Heart right ventricle (tissue), 16 donors: Measurements from ENCODE around the gene NSD2. TPM values are rescaled to one million over a fixed set of nuclear protein-coding genes. Genes with fewer than 3 reads are reported as not detected.

Experiments used
- ATAC-seq, 8 donors: fragments of 200-7000 bp; cut with Tn5 transposase; one replicate each; pipeline ENCODE4 v1.9.1; 2020; ENCODE audit warnings: mild to moderate bottlenecking in 8 of 8, moderate library complexity in 8 of 8, moderate number of reproducible peaks in 1 of 8
- DNase-seq, 2 donors: peaks; one replicate each; pipeline ENCODE4 v3.0.0-alpha.2; 2020
- H3K27ac ChIP-seq, 10 donors: fragments of 200-600 bp; sonication (generic) in 2 of 10; one replicate each; pipeline versions ENCODE4 v1.5.0 to v1.8.0; 2020 to 2022; ENCODE audit warnings: mild to moderate bottlenecking in 3 of 10
- H3K27me3 ChIP-seq, 7 donors: fragments of 200-600 bp; one replicate each; pipeline ENCODE4 v1.8.0; 2021 to 2022; ENCODE audit warnings: mild to moderate bottlenecking in 2 of 7
- H3K36me3 ChIP-seq, 9 donors: fragments of 200-600 bp; sonication (generic) in 1 of 9; one replicate each; pipeline versions ENCODE4 v1.5.0 to v1.8.0; 2020 to 2022; ENCODE audit warnings: mild to moderate bottlenecking in 2 of 9
- H3K4me1 ChIP-seq, 9 donors: fragments of 200-600 bp; sonication (generic) in 1 of 9; one replicate each; pipeline versions ENCODE4 v1.5.0 to v1.8.0; 2020 to 2022; ENCODE audit warnings: mild to moderate bottlenecking in 4 of 9
- H3K4me3 ChIP-seq, 10 donors: fragments of 200-600 bp; sonication (generic) in 2 of 10; one replicate each; pipeline versions ENCODE4 v1.5.0 to v1.8.0; 2020 to 2022; ENCODE audit warnings: mild to moderate bottlenecking in 7 of 10, moderate library complexity in 2 of 10
- H3K9me3 ChIP-seq, 11 donors: fragments of 200-600 bp in 10 of 11; sonication (generic) in 2 of 11; one replicate each; pipeline versions ENCODE4 v1.5.0 to v1.8.0; 2013 to 2022; ENCODE audit warnings: mild to moderate bottlenecking in 2 of 11, control low read depth in 1 of 11, moderate library complexity in 1 of 11
- WGBS, 2 donors: extraction: QIAGEN DNeasy Blood & Tissue Kit; methylation state at CpG; one replicate each; pipeline ENCODE4 v1.1.7; 2013; ENCODE audit warnings: inconsistent platforms in 1 of 2; 5-methylcytosine and 5-hydroxymethylcytosine counted together
- intact Hi-C, 10 donors: fragments of 100-400 bp; cut with DNase I; formaldehyde crosslinking; loops; one replicate each; pipeline versions ENCODE4 v1.11.1 to v1.14.2; 2022
- long read RNA-seq, 3 donors: library from polyadenylated mRNA; unstranded; transcript quantifications; one replicate each; pipeline ENCODE4 v2.0.0, GENCODE V29; 2020 to 2021
- polyA plus RNA-seq, 2 donors: library from polyadenylated mRNA; stranded (reverse); fragments of 200-250 nt; gene quantifications; one replicate each; pipeline ENCODE4 v1.2.3, GENCODE V29; 2013
- total RNA-seq, 10 donors: library from RNA; stranded (reverse); fragmentation: NEBNext Ultra II Directional in 3 of 10; extraction: Animal tissue kit (Norgen Biotek cat#: 25700) in 3 of 10; gene quantifications; one replicate each; pipeline versions ENCODE4 v1.2.1 to v1.2.4, GENCODE V29; 2021 to 2023
- TF ChIP-seq, protein P1 (sequence below), 9 donors: fragments of 200-600 bp; sonication (generic) in 2 of 9; IDR thresholded peaks; one replicate each; pipeline versions ENCODE4 v1.5.0 to v1.8.0; 2021 to 2022; ENCODE audit warnings: antibody characterized with exemption in 9 of 9, mild to moderate bottlenecking in 5 of 9, moderate library complexity in 1 of 9
- donor health status: Arrhythmogenic right ventricular cardiomyopathy.
- donor health status: ischemic (EF 13 %, LVEDD 7.1; RV severe dilation, severe dysfunction).
- donor health status: healthy with polysubstance abuse.
- donor health status: DM: no; HTN: yes; CAD: no.
- donor health status: DM: no; HTN: no; CAD: no.
- donor health status: ischemic (EF 25% LVEDD 6.9; RV normal size, moderate dysfunction).
- donor health status: ischemic (EF 25% LVEDD 5.7; RV mildly dilated, moderate dysfunction).
- donor health status: healthy.
- donor health status: DM: yes; HTN: yes; CAD: no.
- donor health status: Ischemic cardiomyopathy.
- donor health status: ischemic (EF 35%, LVEDD 5.7; RV mildly dilated, moderate dysfunction).
- donor health status: nonischemic (EF 11% LVEDD 7.7; RV severe dilation, severe dysfunction).
- donor health status: DM: yes; HTN: yes; CAD: no.
- donor health status: PGD.
- donor health status: ischemic (EF 29% LVEDD 5.4; RV normal size, mild dysfunction).
- donor health status: nonischemic (EF 23%, LVEDD 6.1; RV moderate dilation, normal function).

The NSD2 gene
- 10 to 100 TPM; 32.3 to 64.4 (median 46.0) TPM for total RNA-seq
- 1 to 10 TPM; 7.7 to 9.9 TPM for polyA plus RNA-seq
- long read RNA-seq, donor 1, full-length matches to known transcripts = 9 of 42 reads
- long read RNA-seq, donor 1, partial matches to known transcripts = 9 of 42 reads
- long read RNA-seq, donor 1, other reads (novel, unspliced or antisense) = 24 of 42 reads
- long read RNA-seq, donor 2, full-length matches to known transcripts = 9 of 40 reads
- long read RNA-seq, donor 2, partial matches to known transcripts = 15 of 40 reads
- long read RNA-seq, donor 2, other reads (novel, unspliced or antisense) = 16 of 40 reads
- long read RNA-seq, donor 3, partial matches to known transcripts = 18 of 31 reads
- long read RNA-seq, donor 3, other reads (novel, unspliced or antisense) = 10 of 31 reads

DNA sequence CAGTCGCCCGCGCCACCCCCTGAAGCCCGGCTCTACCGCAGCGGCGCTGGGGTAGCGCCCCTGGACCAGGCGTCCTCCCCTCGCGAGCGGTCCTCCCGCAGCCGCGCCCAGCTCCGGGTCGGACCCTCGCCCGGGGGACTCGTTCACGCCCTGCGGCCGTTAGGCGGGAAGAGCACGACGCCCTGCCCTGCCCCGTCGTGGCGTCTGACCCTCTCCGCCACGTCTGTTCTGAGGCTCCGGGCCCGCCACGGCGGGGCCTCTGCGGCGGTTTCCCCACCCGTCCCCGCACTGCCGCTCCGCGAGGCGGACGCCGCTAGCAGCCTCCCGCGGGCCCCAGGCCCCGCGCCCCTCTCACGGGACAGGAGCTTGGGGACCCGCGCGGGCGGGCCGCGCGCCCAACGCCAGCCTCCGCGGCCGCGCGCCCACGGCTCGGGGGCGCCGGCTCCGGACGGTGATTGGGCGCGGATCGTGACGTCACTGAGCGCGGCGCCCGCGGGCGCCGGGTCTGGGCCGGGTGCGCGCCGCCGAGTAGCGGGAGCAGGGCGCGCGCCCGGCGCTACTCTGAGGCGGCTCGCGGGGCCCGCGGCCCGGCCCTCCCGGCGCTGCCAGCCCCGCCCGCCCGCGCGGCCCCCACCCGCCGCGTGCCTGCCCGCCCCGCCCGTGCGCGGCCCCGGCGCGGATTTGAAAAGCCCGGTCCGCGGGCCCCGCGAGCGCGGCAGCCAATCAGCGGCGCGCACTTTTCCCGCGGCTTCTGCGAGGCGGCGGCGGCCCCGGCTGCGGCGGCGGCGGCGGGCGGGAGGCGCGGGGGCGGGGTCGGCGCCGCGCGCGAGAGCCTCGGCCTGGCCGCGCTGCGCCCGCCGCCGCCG is at the start of gene NSD2:
NSD2 (plus strand) TSS at position 816 of the 866 bp plus-strand sequence. CDS start 29,262 bp downstream, outside the sequence.
- intact Hi-C loops = loop anchor here in 3 of 10 donors (1.0 to 2.0 kb wide), 3 partner anchors 14 to 28 kb away; partner anchors contain the start of gene LETM1 (in 3 of the 3)
- 0 to 1% methylated on average over 65 to 153 of the region's 155 CpGs for WGBS, 2 donors
- Histone ChIP-seq H3K27ac (peak within 1 kb of the TSS; percentile 91 to 100 (median 99)), H3K4me3 (peak within 1 kb of the TSS; percentile 72 to 98 (median 84)), H3K4me1 (peaks cover 0 to 29% (median 21%) of the 10 kb centered on the region in 9 donors), H3K9me3 (no peaks in the 10 kb centered on the region), H3K36me3 (no peaks in the 10 kb centered on the region), H3K27me3 (peaks cover 0 to 15% (median 6%) of the 10 kb centered on the region in 7 donors)
- DNase-seq (peak; percentile 89 to 92), ATAC-seq (peak; percentile 78 to 94 (median 90))
- TF ChIP-seq, protein P1, sequence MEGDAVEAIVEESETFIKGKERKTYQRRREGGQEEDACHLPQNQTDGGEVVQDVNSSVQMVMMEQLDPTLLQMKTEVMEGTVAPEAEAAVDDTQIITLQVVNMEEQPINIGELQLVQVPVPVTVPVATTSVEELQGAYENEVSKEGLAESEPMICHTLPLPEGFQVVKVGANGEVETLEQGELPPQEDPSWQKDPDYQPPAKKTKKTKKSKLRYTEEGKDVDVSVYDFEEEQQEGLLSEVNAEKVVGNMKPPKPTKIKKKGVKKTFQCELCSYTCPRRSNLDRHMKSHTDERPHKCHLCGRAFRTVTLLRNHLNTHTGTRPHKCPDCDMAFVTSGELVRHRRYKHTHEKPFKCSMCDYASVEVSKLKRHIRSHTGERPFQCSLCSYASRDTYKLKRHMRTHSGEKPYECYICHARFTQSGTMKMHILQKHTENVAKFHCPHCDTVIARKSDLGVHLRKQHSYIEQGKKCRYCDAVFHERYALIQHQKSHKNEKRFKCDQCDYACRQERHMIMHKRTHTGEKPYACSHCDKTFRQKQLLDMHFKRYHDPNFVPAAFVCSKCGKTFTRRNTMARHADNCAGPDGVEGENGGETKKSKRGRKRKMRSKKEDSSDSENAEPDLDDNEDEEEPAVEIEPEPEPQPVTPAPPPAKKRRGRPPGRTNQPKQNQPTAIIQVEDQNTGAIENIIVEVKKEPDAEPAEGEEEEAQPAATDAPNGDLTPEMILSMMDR (IDR thresholded peaks at IDR 0.05) = no peak

DNA sequence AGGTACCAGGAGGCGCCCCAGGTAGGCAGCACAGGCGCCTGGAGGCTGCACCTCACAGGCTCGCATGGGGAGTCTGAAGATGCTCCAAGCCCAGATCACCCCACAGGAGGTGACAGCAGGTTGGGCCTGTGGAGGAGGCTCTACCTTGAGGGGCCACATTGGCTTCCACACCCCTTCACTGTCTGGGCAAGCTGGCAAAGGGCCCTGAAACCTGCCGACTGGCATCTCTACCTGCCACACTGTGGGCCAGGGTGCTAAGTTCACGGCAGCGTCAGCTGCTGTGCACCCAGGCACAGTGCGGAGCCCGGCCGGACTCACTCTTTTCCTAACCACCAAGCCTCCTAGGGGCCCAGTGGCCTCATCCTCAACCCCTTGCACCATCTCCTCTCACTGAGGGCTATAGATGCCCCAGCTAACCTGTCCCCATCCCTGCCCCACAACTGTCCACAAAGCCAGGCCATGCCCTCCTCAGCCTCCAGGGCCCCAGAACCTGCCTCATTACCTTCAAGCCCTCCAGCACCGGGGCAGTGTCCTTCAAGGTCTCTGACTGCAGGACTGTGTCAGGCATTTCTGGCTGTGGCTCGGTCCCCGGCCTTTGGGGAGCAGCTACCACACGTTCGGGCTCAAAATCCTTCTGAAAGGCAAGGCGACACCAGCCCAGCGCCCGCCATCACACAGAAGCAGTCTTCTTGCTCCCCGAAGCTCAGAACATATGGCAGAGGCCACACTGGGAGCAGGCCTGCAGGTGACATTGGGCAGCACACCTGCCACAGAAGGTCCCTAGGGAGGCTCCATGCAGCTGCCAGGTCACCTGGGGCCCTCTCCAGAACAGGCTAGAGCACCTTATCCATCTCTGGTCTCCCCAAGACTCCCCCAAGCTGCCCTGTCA is 49.3 kb upstream of the NSD2 start:
- 97% methylated on average over 18 of the region's 18 CpGs for WGBS, 2 donors

DNA sequence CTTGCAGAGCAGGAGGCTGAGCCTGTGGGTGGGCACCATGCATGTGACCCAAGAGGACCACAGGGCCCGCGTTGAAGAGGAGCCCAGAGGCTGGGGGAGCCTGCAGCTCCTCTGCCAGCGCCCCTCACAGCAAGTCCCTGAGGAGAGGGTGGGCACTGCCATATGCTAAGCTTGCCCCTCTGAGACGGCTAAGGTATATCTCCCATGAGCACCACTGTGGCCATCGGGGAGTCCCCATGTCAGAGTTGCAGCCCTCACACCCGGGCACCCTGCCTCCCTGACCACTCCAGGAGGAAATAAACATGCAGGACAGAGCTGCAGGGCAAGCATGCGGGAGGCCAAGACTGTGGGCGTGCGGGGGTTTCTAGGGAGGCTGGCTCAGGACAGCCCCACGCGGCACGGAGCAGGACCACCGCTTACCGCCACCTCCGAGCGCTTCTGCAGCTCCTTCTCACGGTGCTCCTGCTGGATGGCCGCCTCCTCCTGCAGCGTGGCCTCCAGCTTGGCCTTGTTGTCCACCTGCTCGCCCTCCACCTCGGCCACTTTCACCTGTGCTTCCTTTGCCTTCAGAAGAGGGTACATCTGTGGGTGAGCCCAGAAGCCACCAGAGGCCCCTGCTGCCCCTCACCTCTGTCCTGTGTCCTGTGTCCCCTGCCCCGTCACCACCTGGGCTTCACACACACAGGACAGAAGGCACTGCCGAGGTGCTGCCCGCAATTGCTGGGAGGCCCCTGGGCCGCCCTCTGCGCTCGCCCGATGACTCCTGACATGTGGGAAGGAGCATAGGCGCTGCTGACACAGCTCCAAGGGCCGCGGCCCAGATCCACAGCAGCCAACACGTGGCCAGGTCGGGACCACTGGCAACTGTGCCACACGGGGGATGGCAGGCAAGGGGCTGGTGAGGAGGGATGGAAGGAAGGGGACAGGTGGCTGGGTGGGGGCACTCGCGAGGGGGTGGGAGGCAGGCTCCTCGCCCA is 48.3 kb upstream of the NSD2 start:
- Histone ChIP-seq H3K4me1 (no peaks in the 10 kb centered on the region), H3K9me3 (no peaks in the 10 kb centered on the region), H3K36me3 (peaks cover 6 to 92% (median 60%) of the 10 kb centered on the region in 9 donors), H3K27ac (no peak overlapping the region), H3K4me3 (no peak overlapping the region), H3K27me3 (no peaks in the 10 kb centered on the region)
- intact Hi-C loops = no loop called here
- peak in 2 of 8 donors; percentile 12 to 33 for ATAC-seq
- no peak for DNase-seq
- 91 to 93% methylated on average over 36 to 37 of the region's 37 CpGs for WGBS, 2 donors
- TF ChIP-seq, protein P1 (IDR thresholded peaks at IDR 0.05) = no peak

More for the DNA sequence above, 49.3 kb upstream of the NSD2 start:
- Histone ChIP-seq H3K27me3 (no peaks in the 10 kb centered on the region), H3K4me1 (no peaks in the 10 kb centered on the region), H3K9me3 (no peaks in the 10 kb centered on the region), H3K4me3 (no peak overlapping the region), H3K27ac (no peak overlapping the region), H3K36me3 (peaks cover 6 to 100% (median 60%) of the 10 kb centered on the region in 9 donors)
- DNase-seq (no peak), ATAC-seq (no peak)
- TF ChIP-seq, protein P1 (IDR thresholded peaks at IDR 0.05) = no peak
- intact Hi-C loops = no loop called here
